ENCODE results near the gene BPGM. TPM values are rescaled to one million over a fixed set of nuclear protein-coding genes. Genes with fewer than 3 reads are reported as not detected.

BPGM gene
- total RNA-seq, 1 donor from 2014 or later = 21.1 TPM

DNA sequence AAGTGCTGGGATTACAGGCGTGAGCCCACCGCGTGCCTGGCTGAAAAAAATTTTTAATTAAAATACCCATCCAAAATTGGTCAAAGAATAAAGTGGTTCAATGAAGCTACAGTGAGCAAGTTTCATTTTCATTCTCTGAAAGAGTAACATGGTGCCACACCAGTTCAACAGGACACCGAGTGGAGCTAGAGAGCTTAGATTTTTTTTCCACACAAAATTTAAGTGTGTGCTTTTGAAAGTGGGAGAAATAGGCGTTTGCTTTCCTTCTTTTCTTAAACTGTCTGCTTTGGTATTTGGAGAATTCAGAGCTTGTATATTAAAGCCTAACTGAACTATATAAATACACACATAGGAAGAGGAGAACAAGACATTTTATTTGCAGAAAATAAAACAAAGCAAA, 43.4 kb downstream of the BPGM start:
- no peaks in the 10 kb centered on the region for H3K36me3 Mint-ChIP-seq (ENCODE audit: low read depth)
- H3K4me1 Mint-ChIP-seq = peaks cover 25% of the 10 kb centered on the region
- no peaks in the 10 kb centered on the region for H3K27me3 Mint-ChIP-seq (ENCODE audit: low read depth)

DNA sequence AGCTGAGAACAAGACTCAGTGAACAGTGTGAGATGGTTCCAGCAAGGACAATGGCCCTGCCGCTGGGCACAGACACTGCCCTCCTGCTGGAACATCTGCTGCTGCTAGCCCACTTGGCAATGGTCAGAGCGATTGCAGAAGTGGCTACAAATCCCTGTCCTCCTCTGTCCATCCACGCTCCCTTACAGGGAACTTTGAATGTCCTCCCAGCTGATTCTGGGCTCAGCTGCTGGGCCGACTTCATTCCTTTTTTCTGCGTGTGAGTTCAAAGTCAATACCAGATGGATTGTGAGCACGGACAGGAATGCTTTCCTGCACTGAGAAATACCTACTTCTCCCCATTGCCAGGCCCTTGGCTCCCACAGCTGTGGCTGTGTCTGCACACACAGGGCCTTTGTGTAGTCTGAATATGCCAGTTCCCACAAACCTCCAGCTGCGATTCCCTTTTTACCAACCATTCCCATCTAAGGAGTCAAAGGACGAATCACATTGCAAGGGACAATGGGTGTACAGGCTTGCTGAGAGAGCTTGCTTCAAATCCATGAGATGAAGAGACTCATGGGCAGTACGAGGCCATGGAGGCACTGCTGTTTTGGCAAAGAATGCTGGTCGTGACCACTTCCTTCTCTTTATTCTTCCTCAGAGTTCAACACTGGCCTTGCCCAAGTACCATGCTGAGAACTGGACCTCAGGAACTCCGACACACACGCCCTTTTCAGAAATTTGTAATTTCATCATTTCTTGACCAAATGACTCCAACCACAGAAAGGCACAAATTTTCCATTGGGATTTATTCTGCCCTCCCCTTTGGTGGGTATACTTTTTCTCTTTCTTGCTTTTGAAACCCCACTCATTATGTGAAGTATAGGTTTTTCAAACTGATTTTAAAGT, 44.2 kb downstream of the BPGM start:
- Mint-ChIP-seq H3K4me1 (peaks cover 31% of the 10 kb centered on the region), H3K9me3 (no peaks in the 10 kb centered on the region), H3K4me3 (no peak overlapping the region), H3K27ac (ENCODE audit: unreplicated experiment) (peak overlapping the region; percentile 58), H3K27me3 (ENCODE audit: low read depth) (no peaks in the 10 kb centered on the region), H3K36me3 (ENCODE audit: low read depth) (no peaks in the 10 kb centered on the region)
- no peak for DNase-seq (ENCODE audit: low read depth, low spot score)
- TF ChIP-seq, protein P1, sequence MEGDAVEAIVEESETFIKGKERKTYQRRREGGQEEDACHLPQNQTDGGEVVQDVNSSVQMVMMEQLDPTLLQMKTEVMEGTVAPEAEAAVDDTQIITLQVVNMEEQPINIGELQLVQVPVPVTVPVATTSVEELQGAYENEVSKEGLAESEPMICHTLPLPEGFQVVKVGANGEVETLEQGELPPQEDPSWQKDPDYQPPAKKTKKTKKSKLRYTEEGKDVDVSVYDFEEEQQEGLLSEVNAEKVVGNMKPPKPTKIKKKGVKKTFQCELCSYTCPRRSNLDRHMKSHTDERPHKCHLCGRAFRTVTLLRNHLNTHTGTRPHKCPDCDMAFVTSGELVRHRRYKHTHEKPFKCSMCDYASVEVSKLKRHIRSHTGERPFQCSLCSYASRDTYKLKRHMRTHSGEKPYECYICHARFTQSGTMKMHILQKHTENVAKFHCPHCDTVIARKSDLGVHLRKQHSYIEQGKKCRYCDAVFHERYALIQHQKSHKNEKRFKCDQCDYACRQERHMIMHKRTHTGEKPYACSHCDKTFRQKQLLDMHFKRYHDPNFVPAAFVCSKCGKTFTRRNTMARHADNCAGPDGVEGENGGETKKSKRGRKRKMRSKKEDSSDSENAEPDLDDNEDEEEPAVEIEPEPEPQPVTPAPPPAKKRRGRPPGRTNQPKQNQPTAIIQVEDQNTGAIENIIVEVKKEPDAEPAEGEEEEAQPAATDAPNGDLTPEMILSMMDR (conservative IDR thresholded peaks at IDR 0.05) = no peak

More for the DNA sequence above, 43.4 kb downstream of the BPGM start:
- TF ChIP-seq, protein P1 (conservative IDR thresholded peaks at IDR 0.05) = peak; percentile 69
- DNase-seq (ENCODE audit: low read depth, low spot score) = no peak
- H3K27ac Mint-ChIP-seq (ENCODE audit: unreplicated experiment) = no peak overlapping the region
- no peak overlapping the region for H3K4me3 Mint-ChIP-seq
- H3K9me3 Mint-ChIP-seq = no peaks in the 10 kb centered on the region

DNA sequence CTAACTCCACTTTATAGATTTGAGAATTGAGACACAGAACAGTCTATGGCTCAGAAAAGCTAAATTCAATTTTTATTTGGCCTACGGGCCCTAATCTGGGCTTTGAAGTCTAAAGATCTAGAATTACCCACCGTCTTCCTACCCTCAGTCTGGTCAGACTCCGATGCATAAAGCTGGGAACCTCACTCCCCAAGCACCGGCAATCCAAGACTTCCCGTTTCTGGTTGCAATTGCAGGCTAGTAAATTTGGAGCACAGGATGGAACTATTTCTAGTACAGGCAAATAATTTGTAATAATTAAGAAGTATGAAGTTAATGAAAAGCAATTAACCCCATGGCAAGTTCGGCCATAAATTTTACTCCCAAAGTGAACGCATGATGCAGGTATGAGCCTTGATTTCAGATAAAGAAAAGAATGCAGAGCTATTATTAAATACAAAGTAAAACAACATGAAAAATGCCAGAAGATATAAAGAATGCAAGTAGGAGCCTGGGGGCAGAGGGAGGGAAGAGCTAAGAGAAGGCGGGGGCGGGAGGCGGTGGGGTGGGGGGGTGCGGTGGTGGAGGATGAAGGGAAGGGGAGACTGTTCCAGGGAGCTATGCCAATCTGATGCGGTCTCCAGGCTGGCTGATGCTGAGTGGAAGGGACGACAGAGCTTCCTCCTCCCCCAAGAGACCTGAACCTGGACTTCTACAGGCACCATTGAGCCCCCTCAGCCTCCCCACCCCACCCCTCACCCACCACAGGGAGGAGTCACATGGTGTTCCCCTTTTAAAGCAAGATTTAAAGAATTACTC, 45.1 kb downstream of the BPGM start:
- no peak overlapping the region for H3K4me3 Mint-ChIP-seq
- H3K36me3 Mint-ChIP-seq (ENCODE audit: low read depth) = no peaks in the 10 kb centered on the region
- no peaks in the 10 kb centered on the region for H3K27me3 Mint-ChIP-seq (ENCODE audit: low read depth)
- no peak for DNase-seq (ENCODE audit: low read depth, low spot score)
- TF ChIP-seq, protein P1 (conservative IDR thresholded peaks at IDR 0.05) = no peak
- no peak overlapping the region for H3K27ac Mint-ChIP-seq (ENCODE audit: unreplicated experiment)
- peaks cover 26% of the 10 kb centered on the region for H3K4me1 Mint-ChIP-seq
- H3K9me3 Mint-ChIP-seq = no peaks in the 10 kb centered on the region

DNA sequence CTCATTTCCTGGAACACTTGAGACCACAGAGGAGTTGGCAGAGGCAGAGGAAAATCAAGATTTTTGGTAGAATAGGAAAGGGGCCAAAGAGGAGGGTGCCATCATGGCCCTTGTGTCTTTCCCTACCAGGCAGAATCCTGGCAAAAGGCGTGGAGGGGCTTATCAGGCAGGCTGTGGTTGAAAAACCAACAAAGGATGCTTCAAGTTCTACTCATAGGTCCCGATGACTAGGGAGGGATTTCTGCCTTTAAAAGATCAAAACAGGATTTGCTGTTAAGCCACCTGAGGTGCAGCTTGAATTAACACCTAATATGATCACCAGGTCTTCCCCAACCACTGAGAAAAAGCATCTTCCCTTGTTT, 45.7 kb downstream of the BPGM start:
- Mint-ChIP-seq H3K4me3 (no peak overlapping the region), H3K36me3 (ENCODE audit: low read depth) (no peaks in the 10 kb centered on the region), H3K27me3 (ENCODE audit: low read depth) (no peaks in the 10 kb centered on the region), H3K27ac (ENCODE audit: unreplicated experiment) (no peak overlapping the region), H3K9me3 (no peaks in the 10 kb centered on the region), H3K4me1 (peaks cover 22% of the 10 kb centered on the region)
- TF ChIP-seq, protein P1 (conservative IDR thresholded peaks at IDR 0.05) = no peak
- no peak for DNase-seq (ENCODE audit: low read depth, low spot score)

DNA sequence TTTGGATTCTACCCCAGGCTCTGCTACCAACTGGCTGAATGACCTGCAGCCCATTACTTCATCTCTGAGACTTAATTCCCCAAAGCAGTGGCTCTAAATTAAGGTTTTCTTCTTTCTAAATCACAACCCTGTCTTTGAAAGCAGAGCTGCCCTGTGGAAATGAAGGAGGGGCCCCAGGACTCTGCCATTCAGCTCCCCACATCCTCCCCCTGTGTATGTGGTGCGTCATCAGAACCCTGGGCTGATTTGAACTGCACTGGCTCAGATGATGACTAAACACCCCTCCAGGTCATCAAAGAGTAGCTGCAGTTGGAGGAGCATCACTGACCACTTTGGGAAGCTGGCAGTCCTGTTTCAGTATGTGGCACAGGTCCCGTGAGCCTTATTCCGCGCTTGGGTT, 46.6 kb downstream of the BPGM start:
- H3K4me3 Mint-ChIP-seq = no peak overlapping the region
- H3K36me3 Mint-ChIP-seq (ENCODE audit: low read depth) = no peaks in the 10 kb centered on the region
- no peaks in the 10 kb centered on the region for H3K27me3 Mint-ChIP-seq (ENCODE audit: low read depth)
- no peaks in the 10 kb centered on the region for H3K9me3 Mint-ChIP-seq
- H3K4me1 Mint-ChIP-seq = peaks cover 22% of the 10 kb centered on the region
- no peak overlapping the region for H3K27ac Mint-ChIP-seq (ENCODE audit: unreplicated experiment)
- TF ChIP-seq, protein P1 (conservative IDR thresholded peaks at IDR 0.05) = no peak
- DNase-seq (ENCODE audit: low read depth, low spot score) = no peak

Data from neural crest cell (in vitro differentiated cells).